GM12801 (cell line): ENCODE measurements around the gene ZFAND3.

Source experiments
- CTCF ChIP-seq: IDR thresholded peaks from one replicate; pipeline ENCODE4 v1.5.1; 2011; ENCODE audit warnings: control low read depth; ENCODE audit not compliant: insufficient read length; ENCODE audit errors: extremely low read depth

Gene ZFAND3

GRCh38 chr6:37993596-37993995, 174.1 kb downstream of the ZFAND3 start:
- no peak for TF ChIP-seq CTCF

GRCh38 chr6:37994223-37994622, 174.7 kb downstream of the ZFAND3 start:
- TF ChIP-seq CTCF = no peak

- TF ChIP-seq CTCF = no peak
These were observed 178.8 kb downstream of the ZFAND3 start for GRCh38 chr6:37998366-37998765.

- TF ChIP-seq CTCF = no peak
These were observed 181.9 kb downstream of the ZFAND3 start for GRCh38 chr6:38001386-38001785.

- no peak for TF ChIP-seq CTCF
These were observed 185.4 kb downstream of the ZFAND3 start for GRCh38 chr6:38004908-38005307.

- no peak for TF ChIP-seq CTCF
These were observed 192.4 kb downstream of the ZFAND3 start for GRCh38 chr6:38011937-38012336.

- no peak for TF ChIP-seq CTCF
These were observed 193.0 kb downstream of the ZFAND3 start for GRCh38 chr6:38012573-38012972.

- no peak for TF ChIP-seq CTCF
These were observed 195.8 kb downstream of the ZFAND3 start for GRCh38 chr6:38015341-38015740.
